Spinal cord (tissue), 10 donors: ENCODE measurements around the gene SPDYE11. TPM values are rescaled to one million over a fixed set of nuclear protein-coding genes. Genes with fewer than 3 reads are reported as not detected.
"Not testable (repeated sequence)": the region's sequence is repeated elsewhere in the genome, so short reads cannot be mapped to it uniquely, and the experiment has no call there.

Experiments used
- DNase-seq, 6 donors: peaks; one replicate each; pipeline versions ENCODE4 v3.0.0 to v3.0.0-alpha.2; 2013 to 2015; ENCODE audit warnings: low spot score in 6 of 6, low read depth in 4 of 6
- H3K27ac ChIP-seq: one replicate; pipeline ENCODE4 v1.5.1; 2013; ENCODE audit warnings: low read depth, low read length, control low read depth
- H3K27me3 ChIP-seq: one replicate; pipeline ENCODE4 v1.6.1; 2013; ENCODE audit warnings: low read length; ENCODE audit not compliant: control insufficient read depth, insufficient read depth
- H3K36me3 ChIP-seq: one replicate; pipeline ENCODE4 v1.6.1; 2013; ENCODE audit warnings: low read length; ENCODE audit not compliant: control insufficient read depth, insufficient read depth
- H3K4me1 ChIP-seq: one replicate; pipeline ENCODE4 v1.6.1; 2013; ENCODE audit warnings: low read length; ENCODE audit not compliant: control insufficient read depth, insufficient read depth
- H3K4me3 ChIP-seq: one replicate; pipeline ENCODE4 v1.5.1; 2013; ENCODE audit warnings: low read depth, low read length, control low read depth
- H3K9me3 ChIP-seq: one replicate; pipeline ENCODE4 v1.6.1; 2013; ENCODE audit warnings: low read length; ENCODE audit not compliant: control insufficient read depth, insufficient read depth
- WGBS: methylation state at CpG from one replicate; pipeline ENCODE4 v1.1.5; 2013; ENCODE audit warnings: missing lambda C conversion rate; ENCODE audit not compliant: insufficient coverage; 5-methylcytosine and 5-hydroxymethylcytosine counted together
- long read RNA-seq, 4 donors: transcript quantifications; one replicate each; lab custom pipeline, GENCODE V29; 2026
- polyA plus RNA-seq, 2 donors: library from polyadenylated mRNA; unstranded; fragments of 120-200 nt; gene quantifications; one replicate each; pipeline ENCODE4 v1.2.1, GENCODE V29; 2013; ENCODE audit not compliant: insufficient read length in 2 of 2
- small RNA-seq: library from RNA; depleted of rRNA; stranded (forward); fragments of <200 nt; gene quantifications from one replicate; pipeline ENCODE3, GENCODE V24; 2014; ENCODE audit warnings: low replicate concordance
- total RNA-seq, 2 donors: library from RNA; depleted of rRNA in 1 of 2; stranded (reverse); fragments of 120-200 nt in 1 of 2; fragments of >200 nt in 1 of 2; gene quantifications; one replicate each; pipeline versions ENCODE4 v1.2.3 to v1.2.4, GENCODE V29; 2013 to 2014
- donor health status: healthy.

SPDYE11 gene
- total RNA-seq (under 1 TPM; 0.06 to 0.10 TPM), polyA plus RNA-seq (1 to 10 TPM in 1 of 2 donors, under 1 TPM in 1; 0.36 to 1.6 TPM)
- long read RNA-seq, donor 1: 0 reads
- long read RNA-seq, donor 2: 0 reads
- long read RNA-seq, donor 3: 0 reads
- long read RNA-seq, donor 4: 0 reads

GRCh38 chr7:73057811-73058210, at the start of gene SPDYE11:
Gene SPDYE11, minus strand, starts transcription at chr7:73057911. Its CDS starts 1,800 bp downstream, at chr7:73056111.
- H3K27me3 ChIP-seq, H3K4me3 ChIP-seq, H3K9me3 ChIP-seq, H3K27ac ChIP-seq, H3K4me1 ChIP-seq, H3K36me3 ChIP-seq, DNase-seq: not testable (repeated sequence)
- WGBS: no CpG with 5 or more reads among the region's 8 CpGs

DNA sequence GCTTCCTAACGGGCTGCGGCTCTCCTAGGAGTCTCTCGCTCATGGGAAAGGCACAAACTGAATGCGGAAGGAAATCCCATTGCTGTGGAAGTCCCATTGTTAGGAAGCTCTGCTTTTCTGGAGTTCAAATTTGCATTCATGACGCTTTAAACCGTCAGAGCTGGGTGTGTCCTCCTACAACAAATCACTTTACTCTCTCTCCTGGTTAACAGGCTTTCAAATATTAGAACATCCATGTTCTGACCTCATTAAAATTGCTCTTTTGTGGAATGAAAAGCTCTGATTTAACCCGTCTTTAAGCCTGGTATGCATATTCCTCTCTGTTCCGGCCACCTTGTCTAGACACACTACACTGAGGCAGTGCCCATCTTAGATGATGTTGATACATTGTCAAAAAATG, 28.2 kb upstream of the SPDYE11 start, which contains the start of gene SPDYE9:
TSS of gene SPDYE9 (minus strand) at position 101 of the 400 bp plus-strand sequence. CDS start 1,800 bp downstream, outside the sequence.
- not testable (repeated sequence) for H3K27ac ChIP-seq, H3K9me3 ChIP-seq, DNase-seq, H3K4me1 ChIP-seq, H3K27me3 ChIP-seq, H3K36me3 ChIP-seq, H3K4me3 ChIP-seq
- WGBS: no CpG with 5 or more reads among the region's 8 CpGs

GRCh38 chr7:73029666-73030065, 28.0 kb downstream of the SPDYE11 start, which contains the start of gene SPDYE8:
Gene SPDYE8, minus strand, starts transcription at chr7:73029766. Its CDS starts 1,800 bp downstream, at chr7:73027966.
- H3K27ac ChIP-seq, H3K9me3 ChIP-seq, H3K27me3 ChIP-seq, H3K4me3 ChIP-seq, H3K36me3 ChIP-seq, H3K4me1 ChIP-seq, DNase-seq: not testable (repeated sequence)
- no CpG with 5 or more reads among the region's 8 CpGs for WGBS

DNA sequence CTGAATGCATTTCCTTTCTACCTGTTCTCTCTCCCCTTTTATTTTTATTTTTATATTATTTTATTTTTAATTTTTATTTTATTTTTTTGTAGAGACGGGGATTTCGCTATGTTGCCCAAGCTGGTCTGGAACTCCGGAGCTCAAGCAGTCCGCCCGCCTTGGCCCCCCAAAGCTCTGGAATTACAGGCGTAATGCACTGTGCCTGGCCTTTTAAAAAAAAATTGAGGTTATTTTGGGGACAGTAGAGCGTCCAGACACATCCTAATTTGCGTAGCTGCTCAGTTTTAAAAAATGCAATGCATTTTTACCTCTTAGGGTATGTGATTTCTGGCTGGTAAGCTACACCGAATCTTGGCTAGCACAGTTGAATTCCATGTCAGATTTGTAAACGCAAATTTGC, 51.2 kb downstream of the SPDYE11 start:
- not testable (repeated sequence) for H3K27ac ChIP-seq, H3K36me3 ChIP-seq, H3K9me3 ChIP-seq, H3K27me3 ChIP-seq, H3K4me1 ChIP-seq
- WGBS: 18% methylated on average over 8 of the region's 10 CpGs
- H3K4me3 ChIP-seq: peak overlapping the region; percentile 21
- peak in 1 of 6 donors; percentile 1 for DNase-seq

- WGBS: 0% methylated on average over 25 of the region's 66 CpGs
- Histone ChIP-seq H3K4me3 (peak overlapping the region; percentile 55), H3K27ac (peak overlapping the region; percentile 79)
- H3K36me3 ChIP-seq, H3K4me1 ChIP-seq, H3K9me3 ChIP-seq, H3K27me3 ChIP-seq: not testable (repeated sequence)
- peak in 4 of 6 donors; percentile 64 to 94 (median 77) for DNase-seq
These were observed 51.8 kb downstream of the SPDYE11 start for GRCh38 chr7:73005693-73006447.

GRCh38 chr7:73005356-73005692, 52.4 kb downstream of the SPDYE11 start:
- not testable (repeated sequence) for H3K4me1 ChIP-seq, H3K9me3 ChIP-seq, DNase-seq, H3K36me3 ChIP-seq, H3K27me3 ChIP-seq
- WGBS: no CpG with 5 or more reads among the region's 30 CpGs
- peak overlapping the region; percentile 55 for H3K4me3 ChIP-seq
- H3K27ac ChIP-seq: peak overlapping the region; percentile 67

DNA sequence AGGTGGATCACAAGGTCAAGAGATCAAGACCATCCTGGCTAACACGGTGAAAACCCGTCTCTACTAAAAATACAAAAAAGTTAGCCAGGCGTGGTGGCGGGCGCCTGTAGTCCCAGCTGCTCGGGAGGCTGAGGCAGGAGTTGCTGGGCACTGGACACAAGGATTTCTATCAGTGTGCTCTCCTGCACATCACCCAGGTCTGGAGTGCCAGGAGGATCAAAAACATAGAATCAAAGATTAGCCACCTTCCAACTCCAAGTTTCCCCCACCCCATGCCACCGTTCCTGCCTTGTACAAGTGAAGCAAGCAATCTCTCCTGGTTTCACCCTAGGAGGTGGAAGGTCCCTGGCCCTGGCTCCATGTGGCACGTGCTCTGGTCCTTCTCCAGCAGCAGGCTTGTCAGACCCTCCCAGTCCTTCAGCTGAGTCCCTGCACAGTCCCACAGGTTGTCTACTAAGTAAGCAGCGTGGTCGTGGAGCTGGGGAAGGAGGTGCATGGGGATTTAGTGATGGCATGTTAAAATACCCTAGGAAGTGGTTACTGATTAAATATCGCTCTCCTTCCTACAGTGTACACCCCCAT, 59.7 kb downstream of the SPDYE11 start:
- H3K36me3 ChIP-seq: not testable (repeated sequence)
- WGBS: no CpG with 5 or more reads among the region's 11 CpGs

More for the DNA sequence above, 59.7 kb downstream of the SPDYE11 start:
- DNase-seq, H3K4me1 ChIP-seq, H3K27me3 ChIP-seq, H3K27ac ChIP-seq, H3K4me3 ChIP-seq, H3K9me3 ChIP-seq: not testable (repeated sequence)

Small RNA genes lying within 50 kb of the gene (small RNA-seq; reads per million reads assigned to genes)
- gene RF00019: not detected

Other genes with a start within 250 kb of the SPDYE11 start
- gene TYW1B, start 229.7 kb downstream of the SPDYE11 start, total RNA-seq: 10 to 100 TPM in 1 of 2 donors, 1 to 10 TPM in 1; 5.5 to 11.5 TPM
- 1 to 10 TPM; 2.4 to 5.0 TPM for gene TYW1B, start 229.7 kb downstream of the SPDYE11 start, polyA plus RNA-seq
- 10 to 100 TPM in 1 of 2 donors, 1 to 10 TPM in 1; 9.8 to 10.9 TPM for gene POM121, start 132.8 kb downstream of the SPDYE11 start, total RNA-seq
- gene POM121, start 132.8 kb downstream of the SPDYE11 start, polyA plus RNA-seq: 10 to 100 TPM; 49.8 to 53.7 TPM
- gene TRIM74, start 88.4 kb downstream of the SPDYE11 start, total RNA-seq: under 1 TPM in 1 of 2 donors, not detected in 1; 0.66 TPM
- gene TRIM74, start 88.4 kb downstream of the SPDYE11 start, polyA plus RNA-seq: 1 to 10 TPM; 1.0 to 3.2 TPM
- gene SPDYE8, start 28.1 kb downstream of the SPDYE11 start, total RNA-seq: under 1 TPM in 1 of 2 donors, not detected in 1; 0.06 TPM
- 1 to 10 TPM in 1 of 2 donors, under 1 TPM in 1; 0.36 to 1.6 TPM for gene SPDYE8, start 28.1 kb downstream of the SPDYE11 start, polyA plus RNA-seq
- gene SPDYE9, start 28.1 kb upstream of the SPDYE11 start, total RNA-seq: under 1 TPM; 0.06 to 0.10 TPM
- gene SPDYE9, start 28.1 kb upstream of the SPDYE11 start, polyA plus RNA-seq: 1 to 10 TPM in 1 of 2 donors, under 1 TPM in 1; 0.36 to 1.6 TPM